GM12865 (cell line): Measurements from ENCODE around the gene SPTBN2.

Experiments
- DNase-seq: peaks from one replicate; pipeline ENCODE4 v3.0.0; 2010; ENCODE audit warnings: low read depth
- H3K4me3 ChIP-seq: 2 replicates; pipeline ENCODE4 v1.5.1; 2011; ENCODE audit warnings: mild to moderate bottlenecking, low read depth, low read length, control low read depth
- CTCF ChIP-seq: IDR thresholded peaks from 2 replicates; pipeline ENCODE4 v1.5.1; 2011; ENCODE audit warnings: low read length, control low read depth, low read depth, inconsistent platforms; ENCODE audit not compliant: insufficient read depth; ENCODE audit errors: missing control alignments

SPTBN2 gene

DNA sequence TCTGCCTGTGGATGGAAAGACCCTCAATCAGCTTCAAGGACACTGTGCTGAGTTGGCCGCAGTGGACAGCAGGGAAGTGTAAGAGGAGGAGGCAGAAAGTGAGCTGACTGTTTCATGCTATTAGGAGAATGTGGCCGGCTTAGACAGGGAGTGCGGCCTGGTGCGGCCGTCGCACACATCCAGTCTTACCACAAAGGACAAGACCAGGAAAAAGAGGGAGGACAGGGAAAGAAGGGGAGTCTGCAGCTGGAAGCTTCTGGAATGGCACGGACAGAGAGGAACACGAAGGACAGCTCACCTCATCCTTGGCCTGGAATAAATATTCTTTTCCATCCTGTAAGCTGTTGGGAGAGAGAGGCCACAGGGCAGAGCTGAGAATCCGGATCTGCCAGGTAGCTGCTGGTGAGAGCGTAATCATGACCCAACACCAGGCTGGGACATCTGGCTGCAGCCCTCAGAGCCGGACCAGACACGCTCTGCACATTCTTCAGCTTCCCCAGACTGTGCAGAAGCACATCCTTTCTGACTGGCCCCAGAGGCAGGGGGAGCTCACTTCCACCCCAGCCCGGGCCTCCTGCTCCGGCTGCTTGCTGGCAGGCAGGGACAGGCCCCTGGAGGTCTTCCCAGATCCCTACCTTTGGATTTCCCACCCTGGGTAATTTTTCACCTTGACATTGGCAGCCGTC is 42.8 kb downstream of the SPTBN2 start:
- no peak for TF ChIP-seq CTCF
- no peak overlapping the region for H3K4me3 ChIP-seq
- DNase-seq = no peak

GRCh38 chr11:66685276-66686099 is 43.5 kb downstream of the SPTBN2 start:
- DNase-seq = no peak
- H3K4me3 ChIP-seq = no peak overlapping the region
- no peak for TF ChIP-seq CTCF

GRCh38 chr11:66684635-66685034 is 44.4 kb downstream of the SPTBN2 start:
- DNase-seq = no peak
- no peak overlapping the region for H3K4me3 ChIP-seq
- TF ChIP-seq CTCF = no peak

DNA sequence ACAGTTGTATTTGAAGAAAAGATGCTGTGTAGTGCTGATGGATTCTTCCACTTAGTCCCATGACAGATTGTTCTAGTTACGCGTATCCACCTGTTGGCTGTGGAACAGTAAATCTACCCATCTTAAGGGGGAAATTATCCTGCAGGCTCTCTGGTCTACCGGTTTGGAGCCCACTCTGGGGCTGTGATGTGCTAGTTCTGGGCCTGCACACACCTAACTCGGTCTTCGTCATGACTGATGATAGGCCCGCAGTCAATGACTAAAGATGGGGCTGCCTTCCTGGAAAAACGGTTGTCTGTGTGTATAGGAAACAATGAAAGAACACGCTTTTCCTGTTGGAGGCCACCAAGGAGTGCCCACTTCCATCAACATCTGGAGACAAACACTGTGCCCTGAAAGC is 45.1 kb downstream of the SPTBN2 start:
- H3K4me3 ChIP-seq = no peak overlapping the region
- TF ChIP-seq CTCF = no peak
- DNase-seq = no peak

DNA sequence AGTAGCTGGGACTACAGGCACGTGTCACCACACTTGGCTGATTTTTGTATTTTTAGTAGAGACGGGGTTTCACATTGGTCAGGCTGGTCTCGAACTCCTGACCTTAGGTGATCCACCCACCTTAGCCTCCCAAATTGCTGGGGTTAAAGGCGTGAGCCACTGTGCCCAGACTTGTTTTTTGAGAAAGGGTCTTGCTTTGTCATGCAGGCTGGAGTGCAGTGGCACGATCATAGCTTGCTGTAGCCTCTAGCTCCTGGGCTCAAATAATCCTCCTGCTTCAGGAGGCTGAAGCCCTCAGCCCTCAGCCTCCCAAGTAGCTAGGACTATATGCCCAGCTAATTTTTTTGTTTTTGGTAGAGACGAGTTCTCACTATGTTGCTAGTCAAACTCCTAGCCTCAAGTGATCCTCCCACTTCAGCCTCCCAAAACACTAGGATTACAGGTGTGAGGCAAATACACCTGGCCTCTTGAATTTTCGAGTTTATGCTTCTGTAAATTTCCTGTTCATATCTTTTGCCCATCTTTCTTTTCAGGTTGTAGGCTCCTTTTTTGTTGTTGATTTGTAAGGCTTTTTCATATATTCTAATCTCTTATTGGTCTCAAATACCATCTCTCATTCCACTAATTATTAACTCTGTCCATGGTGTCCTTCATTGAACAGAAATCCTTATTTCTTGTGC is 47.9 kb downstream of the SPTBN2 start:
- DNase-seq = no peak
- TF ChIP-seq CTCF = no peak
- H3K4me3 ChIP-seq = no peak overlapping the region

DNA sequence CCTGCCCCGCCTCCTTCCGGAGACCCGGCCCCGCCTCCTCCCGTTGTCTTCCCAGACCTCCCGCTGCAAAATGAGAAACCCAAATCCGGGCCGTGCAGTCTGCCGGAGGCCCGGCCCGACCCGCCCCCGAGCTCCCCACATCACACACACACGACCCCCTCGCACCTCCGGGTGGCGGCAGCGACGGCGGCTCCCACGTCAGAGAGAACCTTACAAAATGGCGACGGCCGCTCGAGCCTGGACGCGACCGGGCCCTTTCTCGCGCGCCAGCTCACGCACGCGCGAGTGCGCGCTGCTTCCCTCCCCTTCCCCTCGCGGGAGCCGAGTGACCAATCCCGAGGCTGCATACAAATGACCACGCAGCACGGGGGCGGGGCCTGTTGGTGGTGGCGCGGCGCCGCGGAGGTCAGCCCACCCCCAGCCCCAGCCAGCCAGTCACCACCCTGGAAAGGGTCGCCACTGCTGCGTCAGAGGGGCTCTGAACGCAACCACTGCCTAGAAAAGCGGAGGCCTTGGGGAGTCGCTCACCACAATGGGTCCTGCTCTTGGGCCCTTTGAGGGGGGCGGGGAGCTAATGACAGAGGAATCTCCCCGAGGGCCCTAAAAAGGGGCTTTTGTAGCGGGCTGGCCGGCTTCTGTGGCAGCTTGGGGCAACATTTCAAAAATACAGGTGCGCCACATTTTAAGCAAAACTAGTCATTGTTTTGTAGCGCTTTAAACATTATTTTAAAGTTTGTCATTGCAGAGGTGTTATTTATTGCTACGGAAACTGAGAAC is 51.2 kb downstream of the SPTBN2 start, which contains the start of gene RBM4B:
Gene RBM4B (minus strand): TSS at position 289 of the 777 bp plus-strand sequence. CDS start 808 bp downstream, outside the sequence.
- no peak for TF ChIP-seq CTCF
- peak within 1 kb of the TSS; percentile 78 for H3K4me3 ChIP-seq
- peak; percentile 97 for DNase-seq
